Suprapubic skin (tissue), 4 donors: ENCODE results near the gene METTL9. TPM values are rescaled to one million over a fixed set of nuclear protein-coding genes. Genes with fewer than 3 reads are reported as not detected.

ENCODE experiments used
- DNase-seq, 2 donors: peaks; one replicate each; pipeline ENCODE4 v3.0.0-alpha.2; 2019; ENCODE audit warnings: low spot score in 2 of 2
- H3K27ac ChIP-seq: fragments of 200-600 bp; sonication (generic); one replicate; pipeline ENCODE4 v1.5.1; 2019
- H3K27me3 ChIP-seq: fragments of 200-600 bp; sonication (generic); one replicate; pipeline ENCODE4 v1.5.1; 2019
- H3K36me3 ChIP-seq: fragments of 200-600 bp; sonication (generic); one replicate; pipeline ENCODE4 v1.5.1; 2019
- H3K4me1 ChIP-seq: fragments of 200-600 bp; sonication (generic); one replicate; pipeline ENCODE4 v1.5.1; 2019
- H3K4me3 ChIP-seq: fragments of 200-600 bp; sonication (generic); one replicate; pipeline ENCODE4 v1.5.1; 2019; ENCODE audit warnings: mild to moderate bottlenecking
- H3K9me3 ChIP-seq: fragments of 200-600 bp; sonication (generic); one replicate; pipeline ENCODE4 v1.5.1; 2019
- EP300 ChIP-seq: sonication (generic); formaldehyde crosslinking; IDR thresholded peaks from one replicate; pipeline ENCODE4 v1.6.1; 2017; ENCODE audit warnings: antibody characterized with exemption
- POLR2A ChIP-seq, 2 donors: fragments of 450-650 bp; IDR thresholded peaks; one replicate each; pipeline ENCODE4 v1.6.1; 2017; ENCODE audit warnings: antibody characterized with exemption in 2 of 2, mild to moderate bottlenecking in 2 of 2, moderate library complexity in 2 of 2
- POLR2AphosphoS5 ChIP-seq, 3 donors: sonication (generic); formaldehyde crosslinking; IDR thresholded peaks; one replicate each; pipeline ENCODE4 v1.6.1; 2017; ENCODE audit warnings: antibody characterized with exemption in 3 of 3
- WGBS: methylation state at CpG from one replicate; pipeline ENCODE4 v1.1.5; 2018; 5-methylcytosine and 5-hydroxymethylcytosine counted together
- total RNA-seq, 4 donors: library from RNA; depleted of rRNA; stranded (reverse); fragments of >200 nt; gene quantifications; one replicate each; pipeline ENCODE4 v1.1.0, GENCODE V29; 2016
- TF ChIP-seq, protein P1 (sequence below), 2 donors: fragments of 200-600 bp in 1 of 2; fragments of 450-650 bp in 1 of 2; sonication (generic) in 1 of 2; IDR thresholded peaks; one replicate each; pipeline ENCODE4 v1.5.1; 2016 to 2019; ENCODE audit warnings: antibody characterized with exemption in 2 of 2, mild to moderate bottlenecking in 1 of 2, moderate library complexity in 1 of 2

METTL9 gene
- total RNA-seq, 4 donors from 2014 or later: 76.3 to 105 (median 85.7) TPM

DNA sequence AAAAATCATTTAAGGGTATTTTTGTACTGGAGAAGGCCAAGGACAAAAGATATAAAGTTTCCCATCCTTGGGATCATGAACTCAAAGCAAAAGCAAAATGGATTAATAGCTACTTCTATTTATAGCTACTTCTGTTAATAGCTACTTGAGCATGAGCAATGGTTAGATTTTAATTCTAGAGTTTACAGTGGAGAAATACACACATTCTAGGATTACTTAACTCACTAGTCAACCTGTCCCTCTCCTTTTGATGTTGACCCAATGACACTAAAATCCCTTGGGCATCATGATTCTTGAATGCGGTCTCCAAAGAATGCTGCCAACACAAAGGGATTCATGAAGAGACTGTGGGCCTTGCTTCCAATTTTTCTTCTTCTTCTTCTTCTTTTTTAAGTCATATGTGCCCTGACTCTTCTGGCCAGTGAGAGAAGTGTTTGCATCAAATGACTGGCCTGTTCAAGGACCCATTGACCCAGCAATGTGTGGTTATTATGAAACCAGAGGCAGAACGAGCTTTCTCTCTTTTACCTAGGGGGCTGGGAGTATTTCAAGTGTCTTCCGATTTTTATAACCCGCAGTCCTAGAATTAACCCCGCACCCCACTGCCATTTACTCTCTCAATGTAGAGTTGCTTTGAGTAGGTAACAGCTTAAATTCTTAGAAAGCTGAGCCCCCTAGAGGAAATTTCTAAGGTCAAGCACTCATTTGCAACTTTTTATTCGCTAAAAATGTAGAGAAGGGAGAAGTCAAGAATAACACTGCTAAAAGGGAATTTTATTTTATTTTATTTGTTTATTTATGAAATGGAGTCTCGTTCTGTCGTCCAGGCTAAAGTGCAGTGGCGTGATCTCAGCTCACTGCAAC is 99.0 kb downstream of the METTL9 start:
- Histone ChIP-seq H3K27me3 (no peaks in the 10 kb centered on the region), H3K9me3 (no peaks in the 10 kb centered on the region), H3K4me3 (no peak overlapping the region), H3K4me1 (no peaks in the 10 kb centered on the region), H3K27ac (no peak overlapping the region), H3K36me3 (no peaks in the 10 kb centered on the region)
- WGBS: 76% methylated on average over 9 of the region's 9 CpGs
- TF ChIP-seq POLR2A (IDR thresholded peaks at IDR 0.05): no peak
- no peak for TF ChIP-seq EP300
- TF ChIP-seq, protein P1, sequence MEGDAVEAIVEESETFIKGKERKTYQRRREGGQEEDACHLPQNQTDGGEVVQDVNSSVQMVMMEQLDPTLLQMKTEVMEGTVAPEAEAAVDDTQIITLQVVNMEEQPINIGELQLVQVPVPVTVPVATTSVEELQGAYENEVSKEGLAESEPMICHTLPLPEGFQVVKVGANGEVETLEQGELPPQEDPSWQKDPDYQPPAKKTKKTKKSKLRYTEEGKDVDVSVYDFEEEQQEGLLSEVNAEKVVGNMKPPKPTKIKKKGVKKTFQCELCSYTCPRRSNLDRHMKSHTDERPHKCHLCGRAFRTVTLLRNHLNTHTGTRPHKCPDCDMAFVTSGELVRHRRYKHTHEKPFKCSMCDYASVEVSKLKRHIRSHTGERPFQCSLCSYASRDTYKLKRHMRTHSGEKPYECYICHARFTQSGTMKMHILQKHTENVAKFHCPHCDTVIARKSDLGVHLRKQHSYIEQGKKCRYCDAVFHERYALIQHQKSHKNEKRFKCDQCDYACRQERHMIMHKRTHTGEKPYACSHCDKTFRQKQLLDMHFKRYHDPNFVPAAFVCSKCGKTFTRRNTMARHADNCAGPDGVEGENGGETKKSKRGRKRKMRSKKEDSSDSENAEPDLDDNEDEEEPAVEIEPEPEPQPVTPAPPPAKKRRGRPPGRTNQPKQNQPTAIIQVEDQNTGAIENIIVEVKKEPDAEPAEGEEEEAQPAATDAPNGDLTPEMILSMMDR (IDR thresholded peaks at IDR 0.05): no peak
- TF ChIP-seq POLR2AphosphoS5 (IDR thresholded peaks at IDR 0.05): no peak
- no peak for DNase-seq

DNA sequence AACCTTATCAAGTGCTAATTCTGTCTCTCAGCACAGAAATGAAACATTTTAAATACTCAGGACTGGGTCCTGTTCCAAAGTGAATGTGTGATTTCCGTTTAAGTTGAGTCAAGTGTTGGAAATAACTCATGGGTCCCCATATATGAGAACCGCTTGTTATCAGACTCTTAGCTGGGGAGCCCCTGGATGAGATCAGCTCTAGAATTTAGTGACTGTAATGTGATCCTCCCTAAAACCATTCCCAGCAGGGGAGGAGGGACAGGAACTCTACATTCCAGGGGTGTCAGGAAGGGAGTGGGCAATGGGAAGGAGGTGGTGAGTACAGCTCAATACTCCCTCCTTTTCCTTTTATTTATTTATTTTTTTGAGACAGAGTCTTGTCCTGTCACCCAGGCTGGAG is 101.9 kb downstream of the METTL9 start:
- no peak overlapping the region for H3K4me3 ChIP-seq
- H3K27ac ChIP-seq: no peak overlapping the region

DNA sequence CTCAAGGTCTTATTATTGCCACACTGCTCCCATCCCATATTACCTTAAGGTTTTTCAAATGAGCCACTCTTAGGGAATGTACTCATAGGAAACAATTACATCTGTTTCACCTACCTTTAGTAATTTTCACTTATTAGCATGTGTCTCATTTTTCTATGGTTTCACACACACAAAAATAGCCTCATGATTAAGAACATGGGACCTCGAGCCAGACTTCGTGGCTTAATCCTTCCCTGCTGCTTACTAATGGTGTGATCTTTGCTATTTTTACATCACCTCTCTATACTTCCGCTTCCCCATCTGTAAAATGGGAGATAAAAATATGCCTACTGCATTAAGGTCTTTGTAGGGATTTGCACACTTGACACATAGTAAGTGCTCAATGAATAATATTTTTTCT is 102.9 kb downstream of the METTL9 start:
- Histone ChIP-seq H3K36me3 (no peaks in the 10 kb centered on the region), H3K4me1 (no peaks in the 10 kb centered on the region), H3K27ac (no peak overlapping the region), H3K9me3 (no peaks in the 10 kb centered on the region), H3K4me3 (no peak overlapping the region), H3K27me3 (no peaks in the 10 kb centered on the region)
- TF ChIP-seq EP300 (no peak), POLR2AphosphoS5 (IDR thresholded peaks at IDR 0.05) (no peak), POLR2A (IDR thresholded peaks at IDR 0.05) (no peak)
- TF ChIP-seq, protein P1 (IDR thresholded peaks at IDR 0.05): no peak
- DNase-seq: no peak
- 68% methylated on average over 3 of the region's 3 CpGs for WGBS

More for the DNA sequence above, 101.9 kb downstream of the METTL9 start:
- 73% methylated on average over 2 of the region's 2 CpGs for WGBS
- Histone ChIP-seq H3K9me3 (no peaks in the 10 kb centered on the region), H3K36me3 (no peaks in the 10 kb centered on the region), H3K27me3 (no peaks in the 10 kb centered on the region), H3K4me1 (no peaks in the 10 kb centered on the region)
- DNase-seq: no peak
- TF ChIP-seq EP300: no peak
- TF ChIP-seq, protein P1 (IDR thresholded peaks at IDR 0.05): no peak
- no peak for TF ChIP-seq POLR2AphosphoS5 (IDR thresholded peaks at IDR 0.05)
- no peak for TF ChIP-seq POLR2A (IDR thresholded peaks at IDR 0.05)

DNA sequence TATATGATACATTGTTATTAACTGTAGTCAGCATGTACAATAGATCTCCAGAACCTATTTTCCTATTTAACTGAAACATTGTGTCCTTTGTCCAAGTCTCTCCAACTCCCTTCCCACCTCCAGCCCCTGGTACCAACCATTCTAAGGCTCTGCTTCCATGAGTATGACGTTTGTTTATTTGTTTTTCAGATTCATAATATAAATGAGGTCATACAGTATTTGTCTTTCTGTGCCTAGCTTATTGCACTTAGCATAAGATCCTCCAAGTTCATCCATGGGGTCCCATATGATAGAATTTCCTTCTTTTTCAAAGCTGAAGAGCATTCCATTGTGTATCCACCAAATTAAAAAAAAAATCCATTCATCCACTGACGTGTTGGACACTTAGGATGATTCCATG is 103.8 kb downstream of the METTL9 start:
- peaks cover under 1% of the 10 kb centered on the region for H3K4me1 ChIP-seq
- no peak for TF ChIP-seq EP300
- TF ChIP-seq POLR2AphosphoS5 (IDR thresholded peaks at IDR 0.05): no peak
- TF ChIP-seq, protein P1 (IDR thresholded peaks at IDR 0.05): no peak
- 51% methylated on average over 2 of the region's 2 CpGs for WGBS
- no peak overlapping the region for H3K27ac ChIP-seq
- H3K4me3 ChIP-seq: no peak overlapping the region
- H3K36me3 ChIP-seq: no peaks in the 10 kb centered on the region
- DNase-seq: no peak
- H3K9me3 ChIP-seq: no peaks in the 10 kb centered on the region
- H3K27me3 ChIP-seq: no peaks in the 10 kb centered on the region

DNA sequence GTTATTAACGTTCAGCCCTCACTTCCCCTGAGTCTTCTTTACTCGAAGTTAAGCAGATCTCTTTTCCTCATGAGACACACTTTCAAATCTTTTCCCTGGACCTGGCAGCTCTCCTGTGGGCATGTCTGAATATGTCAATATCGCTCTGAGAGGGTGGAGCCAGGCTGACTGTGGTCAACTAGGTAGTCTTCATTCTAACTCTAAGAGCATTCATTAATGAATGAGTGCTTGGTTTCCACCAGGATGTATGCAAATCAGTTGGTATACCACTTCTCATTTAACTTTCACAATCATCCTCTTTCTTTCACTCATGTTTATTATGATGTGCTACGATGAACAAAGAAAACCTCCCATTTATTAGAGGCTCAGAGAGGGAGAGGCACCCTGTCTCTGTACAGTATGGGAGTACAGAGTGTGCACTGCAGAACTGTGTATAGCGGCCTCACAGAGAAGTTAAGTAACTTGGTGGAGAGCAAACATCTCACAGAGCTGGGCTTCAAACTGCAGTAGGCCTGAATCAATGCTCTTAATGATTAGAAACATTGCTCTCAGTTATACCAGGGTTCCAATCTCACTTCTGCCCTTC is 104.3 kb downstream of the METTL9 start:
- WGBS: 58% methylated on average over 5 of the region's 5 CpGs
- no peak for TF ChIP-seq POLR2AphosphoS5 (IDR thresholded peaks at IDR 0.05)
- H3K27me3 ChIP-seq: no peaks in the 10 kb centered on the region
- peaks cover 4% of the 10 kb centered on the region for H3K4me1 ChIP-seq
- no peaks in the 10 kb centered on the region for H3K9me3 ChIP-seq
- no peak overlapping the region for H3K4me3 ChIP-seq
- H3K36me3 ChIP-seq: no peaks in the 10 kb centered on the region
- H3K27ac ChIP-seq: no peak overlapping the region
- no peak for DNase-seq
